ENCODE data around the gene CHD9NB.
"Not testable (repeated sequence)": the region's sequence is repeated elsewhere in the genome, so short reads cannot be mapped to it uniquely, and the experiment has no call there.

CHD9NB gene

DNA sequence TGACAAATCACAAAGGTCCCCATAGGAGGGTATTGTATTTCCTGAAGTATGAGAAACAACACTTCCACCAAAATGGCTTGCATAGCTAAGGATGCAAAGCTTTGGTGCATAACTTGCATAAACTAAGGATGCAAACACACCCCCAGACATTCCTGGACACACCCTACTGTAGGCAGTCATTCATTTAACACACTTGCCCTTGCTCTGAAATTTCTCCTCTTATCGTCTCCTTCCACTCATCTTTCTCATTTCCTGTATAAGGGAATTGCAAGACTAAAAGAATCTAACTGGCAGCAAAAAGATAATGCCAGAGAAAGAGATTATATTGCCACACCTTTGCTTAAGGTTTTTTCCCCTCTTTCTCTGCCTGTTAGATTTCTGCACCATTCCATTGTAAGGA is 30.4 kb upstream of the CHD9NB start:
- DNase-seq (ENCODE audit: low read depth), result no peak

DNA sequence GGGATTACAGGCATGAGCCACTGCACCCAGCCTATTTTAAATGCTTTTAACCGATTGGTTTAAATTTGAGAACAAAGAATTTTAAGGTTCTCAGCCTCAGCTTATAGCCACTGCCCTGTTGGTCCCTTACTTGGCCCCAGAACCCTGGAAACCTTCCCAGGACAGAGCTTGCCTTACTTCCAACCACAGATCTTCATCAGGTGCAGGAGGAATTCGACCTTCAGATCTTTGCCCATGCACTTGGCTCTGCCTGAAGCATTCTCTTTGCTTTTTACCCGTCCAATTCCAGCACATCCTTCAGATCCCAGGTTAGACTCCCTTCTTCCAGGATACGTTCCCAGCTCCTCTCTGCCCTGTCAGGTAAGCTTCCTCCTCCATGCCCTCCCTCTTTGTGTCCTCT is 29.8 kb upstream of the CHD9NB start:
- no peak for DNase-seq (ENCODE audit: low read depth)

DNA sequence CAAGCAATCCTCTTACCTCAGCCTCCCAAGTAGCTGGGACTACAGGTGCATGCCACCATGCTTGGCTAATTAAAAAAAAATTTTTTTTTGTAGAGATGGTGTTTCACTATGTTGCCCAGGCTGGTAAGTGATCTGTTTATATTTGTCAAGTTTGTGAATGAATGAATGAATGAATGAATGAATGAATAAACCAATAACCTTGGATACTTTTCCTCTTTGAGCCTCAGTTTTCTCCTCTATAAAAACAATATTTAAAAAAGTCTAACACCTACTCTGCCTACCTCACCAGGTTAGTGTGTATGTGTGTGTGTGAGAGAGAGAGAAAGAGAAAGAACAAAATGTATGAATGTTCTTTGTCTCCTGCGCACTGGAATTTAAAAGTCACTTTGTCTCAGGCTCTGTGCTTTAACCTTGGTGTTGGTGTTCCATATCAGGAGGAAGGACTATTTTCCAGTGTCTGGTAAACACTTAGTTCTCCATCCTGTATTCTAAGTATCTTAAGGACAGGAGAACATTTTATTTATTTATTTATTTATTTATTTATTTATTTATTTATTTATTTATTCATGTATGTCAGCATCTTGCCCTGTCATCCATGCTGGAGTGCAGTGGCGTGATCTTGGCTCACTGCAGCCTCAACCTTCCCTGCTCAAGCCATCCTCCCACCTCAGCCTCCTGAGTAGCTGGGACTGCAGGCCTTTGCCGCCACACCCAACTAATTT is 29.1 kb upstream of the CHD9NB start:
- DNase-seq (ENCODE audit: low read depth), result no peak

- DNase-seq (ENCODE audit: low read depth), result no peak
Observed at GRCh38 chr16:53081032-53081424, 28.3 kb upstream of the CHD9NB start.

GRCh38 chr16:53080345-53081031 is 27.8 kb upstream of the CHD9NB start:
- no peak for DNase-seq (ENCODE audit: low read depth)

DNA sequence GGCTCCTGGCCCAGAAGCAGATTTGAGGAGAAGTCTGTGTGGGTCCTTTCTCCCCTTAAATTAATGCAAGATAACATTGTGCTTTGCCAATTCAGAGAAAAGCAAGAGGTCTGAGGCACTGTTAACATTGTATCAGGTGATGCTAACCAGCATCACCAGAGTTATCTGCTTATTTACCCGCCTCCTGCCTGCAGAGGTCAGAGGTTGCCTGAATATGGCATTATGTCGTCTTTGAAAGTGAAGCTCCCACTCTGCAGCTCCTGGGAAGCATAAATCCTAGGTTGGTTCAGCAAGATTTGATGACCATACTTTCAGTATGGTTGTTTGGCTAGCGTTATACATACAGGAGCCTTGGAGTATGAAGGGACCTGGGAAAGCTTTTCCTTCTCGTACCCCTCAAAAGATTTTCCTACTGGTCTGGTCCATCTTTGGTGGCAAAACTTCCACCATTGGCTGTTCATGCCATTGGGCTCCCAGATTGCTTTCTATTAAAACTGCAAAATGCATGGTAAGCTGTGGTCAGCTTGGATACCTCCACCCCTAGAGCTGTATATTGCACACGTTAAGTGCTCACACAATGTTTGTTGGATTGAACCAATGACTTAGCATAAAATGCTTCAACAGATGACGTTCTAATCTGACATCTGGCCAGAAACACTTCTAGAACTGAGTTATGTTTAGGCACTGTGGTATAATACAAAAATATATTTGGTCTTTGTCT is 26.2 kb upstream of the CHD9NB start:
- DNase-seq (ENCODE audit: low read depth), result no peak

- DNase-seq (ENCODE audit: low read depth), result no peak
Observed at GRCh38 chr16:53078247-53078646, 25.6 kb upstream of the CHD9NB start.

DNA sequence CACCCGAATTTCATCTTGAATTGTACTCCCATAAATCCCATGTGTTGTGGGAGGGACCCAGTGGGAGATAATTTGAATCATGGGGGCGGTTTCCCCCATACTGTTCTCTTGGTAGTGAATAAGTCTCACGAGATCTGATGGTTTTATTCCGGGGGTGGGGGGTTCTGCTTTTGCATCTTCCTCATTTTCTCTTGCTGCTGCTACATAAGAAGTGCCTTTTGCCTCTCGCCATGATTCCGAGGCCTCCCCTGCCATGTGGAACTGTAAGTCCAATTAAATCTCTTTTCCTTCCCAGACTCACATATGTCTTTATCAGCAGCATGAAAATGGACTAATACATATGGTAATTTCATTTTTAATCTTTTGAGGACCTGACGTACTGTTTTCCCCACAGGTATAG is 22.8 kb upstream of the CHD9NB start:
- not testable (repeated sequence) for DNase-seq (ENCODE audit: low read depth)

GRCh38 chr16:53074296-53074695 is 21.6 kb upstream of the CHD9NB start:
- DNase-seq (ENCODE audit: low read depth), result not testable (repeated sequence)

DNA sequence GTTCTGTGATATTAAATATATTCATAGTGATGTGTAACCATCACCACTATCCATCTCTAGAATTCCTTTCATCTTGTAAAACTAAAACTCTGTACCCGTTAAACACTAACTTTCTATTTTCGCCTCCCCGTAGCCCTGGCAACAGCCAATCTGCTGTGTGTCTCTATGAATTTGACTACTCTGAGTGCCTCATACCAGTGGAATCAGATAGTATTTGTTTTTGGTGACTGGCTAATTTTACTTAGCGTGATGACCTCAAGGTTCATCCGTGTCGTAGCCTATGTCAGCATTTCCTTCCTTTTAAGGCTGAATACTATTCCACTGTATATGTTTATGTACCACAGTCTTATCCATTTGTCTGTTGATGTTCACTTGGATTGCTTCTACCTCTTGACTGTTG is 20.3 kb upstream of the CHD9NB start:
- no peak for DNase-seq (ENCODE audit: low read depth)

DNA sequence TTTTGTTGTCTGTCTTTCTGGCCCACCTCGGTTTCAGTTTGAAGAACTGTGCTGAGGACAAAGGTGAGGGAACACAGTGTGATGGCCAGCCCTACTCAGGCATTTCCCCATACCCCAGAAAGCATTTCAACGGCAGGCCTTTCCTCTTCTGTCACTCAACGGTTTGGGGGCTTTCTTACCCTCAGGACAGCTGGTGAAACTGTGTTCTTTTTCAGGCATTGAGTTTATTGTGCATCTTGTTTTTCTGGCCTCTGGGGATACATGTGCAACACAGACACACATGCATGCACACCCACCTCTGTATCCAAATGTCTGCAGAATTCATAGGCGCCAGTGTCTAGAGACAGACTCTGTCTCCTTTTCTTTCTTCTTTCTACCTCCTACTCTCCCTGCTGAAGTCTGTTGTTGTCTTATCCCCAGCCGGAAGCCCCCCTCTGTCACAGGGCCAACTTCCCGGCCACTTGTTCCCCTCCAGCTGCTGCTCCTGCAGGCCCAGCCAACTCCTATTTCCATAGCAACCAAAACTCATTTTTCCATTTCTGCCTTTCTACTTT is 19.1 kb upstream of the CHD9NB start:
- no peak for DNase-seq (ENCODE audit: low read depth)

DNA sequence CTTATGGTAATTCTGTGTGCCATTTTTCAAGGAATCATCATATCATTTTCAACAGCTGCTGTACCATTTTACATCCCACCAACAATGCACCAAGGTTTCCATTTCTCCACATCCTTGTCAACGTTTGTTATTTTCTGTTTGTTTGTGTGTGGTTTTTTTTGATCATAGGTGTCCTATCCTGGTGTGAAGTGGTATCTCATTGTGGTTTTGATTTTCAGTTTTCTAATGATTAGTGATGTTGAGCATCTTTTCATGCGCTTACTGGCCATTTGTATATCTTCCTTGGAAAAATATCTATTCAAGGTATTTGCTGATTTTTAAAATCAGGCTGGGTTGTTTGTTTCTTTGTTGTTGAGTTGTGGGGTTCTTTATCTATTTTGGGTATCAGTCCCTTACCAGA is 17.1 kb upstream of the CHD9NB start:
- DNase-seq (ENCODE audit: low read depth), result no peak

DNA sequence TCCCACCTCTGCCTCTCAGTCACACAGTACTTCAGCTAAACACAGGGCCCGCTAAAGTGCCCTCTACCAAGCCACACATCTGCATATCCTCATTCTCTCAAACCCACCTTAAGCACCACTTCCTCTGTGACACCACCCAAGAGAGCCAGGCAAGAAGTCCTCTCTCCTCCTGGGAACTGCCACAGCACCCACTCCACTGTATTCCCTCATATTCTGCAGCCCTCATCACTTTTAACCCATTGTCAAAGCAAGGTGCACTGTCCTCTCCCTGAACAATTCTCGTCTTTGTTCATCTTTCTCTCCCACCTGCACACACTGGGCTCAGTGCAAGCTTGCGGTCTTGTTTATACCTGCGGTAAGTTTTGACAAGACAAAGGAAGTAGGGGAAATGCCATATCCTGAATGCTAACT is 15.7 kb upstream of the CHD9NB start:
- no peak for DNase-seq (ENCODE audit: low read depth)

DNA sequence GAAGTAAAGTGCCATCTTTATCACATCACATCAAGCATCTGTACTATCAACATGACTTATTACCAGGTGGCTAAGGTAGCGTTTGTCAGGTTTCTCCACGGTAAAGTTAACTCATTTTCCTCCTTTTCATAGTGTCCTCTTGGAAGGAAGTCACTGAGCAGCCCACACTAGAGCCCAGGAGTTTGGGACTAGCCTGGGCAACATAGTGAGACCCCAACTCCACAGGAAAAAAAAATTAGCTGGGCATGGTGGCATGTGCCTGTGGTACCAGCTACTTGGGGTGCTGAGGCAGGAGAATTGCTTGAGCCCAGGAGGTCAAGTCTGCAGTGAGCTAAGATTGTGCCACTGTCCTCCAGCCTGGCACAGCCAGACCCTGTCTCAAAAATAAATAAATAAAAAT is 15.0 kb upstream of the CHD9NB start:
- DNase-seq (ENCODE audit: low read depth), result no peak

DNA sequence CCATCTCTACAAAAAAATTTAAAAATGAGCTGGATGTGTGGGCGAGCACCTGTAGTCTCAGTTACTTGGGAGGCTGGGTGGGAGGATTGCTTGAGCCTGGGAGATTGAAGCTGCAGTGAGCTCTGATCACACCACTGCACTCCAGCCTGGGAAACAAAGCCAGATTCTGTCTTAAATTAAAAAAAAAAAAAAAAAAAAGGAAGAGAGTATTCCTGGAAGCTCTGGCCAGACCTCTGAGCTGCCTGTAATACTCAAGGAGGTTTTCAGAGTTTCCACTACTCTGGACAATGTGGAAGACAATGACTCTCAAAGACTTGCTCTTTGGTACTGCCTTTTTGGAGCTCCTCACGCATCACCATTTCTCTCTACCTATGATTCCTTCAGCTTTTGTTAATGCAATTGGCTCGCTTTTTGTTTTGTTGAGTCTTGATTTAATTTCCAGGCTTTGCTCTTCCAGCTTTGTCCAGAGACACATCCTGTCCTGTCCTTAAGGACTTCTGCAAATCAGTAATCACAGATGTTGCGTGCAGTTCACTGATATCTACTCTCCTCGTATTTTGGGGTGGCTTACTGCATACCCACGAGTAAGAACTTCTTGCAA is 12.9 kb upstream of the CHD9NB start:
- no peak for DNase-seq (ENCODE audit: low read depth)

DNA sequence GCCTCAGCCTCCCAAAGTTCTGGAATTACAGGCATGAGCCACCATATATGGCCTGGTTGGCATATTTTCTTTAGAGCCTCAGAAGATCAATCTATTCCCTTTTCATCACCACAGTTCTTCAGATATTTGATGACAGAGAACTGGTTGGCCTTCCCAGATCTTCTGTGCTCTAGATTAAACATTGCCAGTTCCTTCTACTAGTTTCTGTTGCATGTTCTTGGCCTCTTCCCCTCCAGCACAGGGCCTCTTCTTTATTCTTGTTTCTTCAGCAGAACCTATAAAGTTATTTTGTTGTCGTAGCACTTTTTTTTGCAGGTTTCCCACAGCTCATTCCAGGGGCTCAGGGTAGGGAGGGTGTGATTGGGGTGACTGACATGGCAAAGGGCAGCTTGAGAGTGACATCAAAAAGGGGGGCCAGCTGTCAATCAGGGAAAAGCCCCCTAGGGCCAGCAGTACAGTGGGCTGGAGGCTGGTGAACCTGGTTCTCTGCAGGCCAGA is 11.4 kb upstream of the CHD9NB start:
- DNase-seq (ENCODE audit: low read depth), result no peak

DNA sequence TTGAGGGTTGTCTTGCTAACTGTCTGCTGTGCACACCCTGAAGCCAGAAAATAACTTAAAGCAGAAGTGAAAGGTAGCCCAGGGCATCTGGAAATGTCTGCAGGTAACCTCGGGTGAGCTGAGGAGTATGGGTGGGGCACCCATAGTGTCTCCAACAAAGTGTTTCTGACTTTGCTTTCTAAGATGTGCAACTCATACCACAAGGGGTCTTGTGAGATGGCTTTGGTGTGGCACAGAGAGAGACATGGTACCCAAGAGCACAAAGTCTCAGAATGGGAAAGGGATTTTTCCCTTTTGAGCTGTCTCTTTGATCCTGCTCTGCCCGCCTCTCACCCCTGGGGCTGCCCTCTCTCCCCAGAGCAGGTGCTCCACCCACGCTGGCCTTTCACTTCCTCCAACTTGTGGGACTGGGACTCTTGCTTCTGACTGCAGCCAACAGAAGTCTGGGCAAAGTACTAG is 9.0 kb upstream of the CHD9NB start:
- no peak for DNase-seq (ENCODE audit: low read depth)

- no peak for DNase-seq (ENCODE audit: low read depth)
Observed at GRCh38 chr16:53061256-53061655, 8.6 kb upstream of the CHD9NB start.

DNA sequence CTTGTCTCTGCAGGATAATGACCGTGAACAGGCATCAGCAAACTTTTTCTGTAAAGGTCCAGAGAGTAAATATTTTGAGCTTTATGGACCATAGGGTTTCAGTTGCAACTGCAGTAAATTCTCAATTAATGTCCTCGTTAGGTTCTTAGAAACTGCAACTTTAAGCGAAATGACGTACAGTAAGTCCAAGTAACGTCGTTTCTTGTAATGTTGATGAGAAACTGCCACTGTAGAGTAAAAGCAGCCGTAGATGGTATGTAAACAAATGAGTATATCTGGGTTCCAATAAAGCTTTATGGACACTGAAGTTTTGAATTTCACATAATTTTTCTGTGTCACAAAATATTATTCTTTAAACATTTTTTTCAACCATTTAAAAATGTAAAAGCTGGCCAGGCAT is 7.0 kb upstream of the CHD9NB start:
- DNase-seq (ENCODE audit: low read depth), result no peak

DNA sequence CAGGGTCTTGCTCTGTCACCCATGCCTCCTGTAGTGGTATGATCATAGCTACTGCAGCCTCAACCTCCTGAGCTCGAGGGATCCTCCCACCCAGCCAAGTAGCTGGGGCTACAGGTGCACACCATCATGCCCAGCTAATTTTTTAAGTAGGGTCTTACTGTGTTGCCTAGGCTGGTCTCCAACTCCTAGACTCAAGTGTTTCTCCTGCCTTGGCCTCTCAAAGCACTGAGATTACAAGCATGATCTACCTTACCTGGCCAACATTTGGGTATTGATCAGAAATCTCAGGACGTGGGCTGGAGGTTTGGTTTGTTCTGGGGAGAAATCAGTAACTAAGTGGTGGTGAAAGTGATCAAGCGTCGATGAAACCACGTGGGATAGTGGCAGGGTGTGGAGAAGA is 6.2 kb upstream of the CHD9NB start:
- DNase-seq (ENCODE audit: low read depth), result no peak

DNA sequence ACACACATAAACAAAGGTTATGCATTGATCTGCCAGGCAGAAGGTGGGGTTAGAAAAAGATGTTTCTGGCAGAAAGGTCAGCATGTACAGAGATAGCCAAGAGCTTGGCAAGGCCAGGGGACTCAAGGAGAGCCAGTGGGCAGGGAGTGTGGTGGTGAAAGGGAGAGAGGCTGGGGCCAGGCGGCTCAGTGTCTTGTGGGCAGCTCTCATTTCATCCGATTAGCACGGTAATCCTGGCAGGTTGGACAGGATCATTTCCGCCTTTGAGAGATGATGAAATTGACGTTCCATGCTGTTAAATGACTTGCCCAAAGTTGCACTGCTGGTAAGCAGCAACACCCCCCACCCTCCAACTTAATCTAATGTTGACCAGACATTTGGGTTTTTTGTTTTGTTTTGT is 5.7 kb upstream of the CHD9NB start:
- DNase-seq (ENCODE audit: low read depth), result no peak

DNA sequence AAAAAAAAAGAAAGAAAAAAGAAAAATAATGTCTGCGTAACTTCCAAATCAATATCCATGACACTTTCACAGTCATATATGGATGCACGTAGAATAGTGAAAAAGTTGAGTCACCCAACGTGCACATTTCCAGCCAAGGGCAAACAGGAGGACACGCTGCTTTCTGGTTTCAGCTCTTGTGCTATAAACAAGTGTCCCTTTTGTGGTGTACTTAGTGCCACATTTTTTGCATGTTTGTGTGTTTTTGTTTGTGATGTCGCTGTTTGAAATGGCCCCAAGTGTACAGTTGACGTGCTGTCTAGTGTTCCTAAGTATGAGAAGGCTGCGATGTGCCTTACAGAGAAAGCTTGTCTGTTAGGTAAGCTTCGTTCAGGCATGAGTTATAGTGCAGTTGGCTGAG is 5.0 kb upstream of the CHD9NB start:
- DNase-seq (ENCODE audit: low read depth), result no peak

All from stimulated activated CD8-positive, alpha-beta memory T cell treated with anti-CD3 and anti-CD28 coated beads, Interleukin-12 subunit alpha, Interleukin-12 subunit beta, amount 100 ng/mL, for 4 hours (primary cell).